Heart right ventricle (tissue), 16 donors: ENCODE results near the gene COL23A1. TPM values are rescaled to one million over a fixed set of nuclear protein-coding genes. Genes with fewer than 3 reads are reported as not detected.

ENCODE experiments used
- ATAC-seq, 8 donors: fragments of 200-7000 bp; cut with Tn5 transposase; one replicate each; pipeline ENCODE4 v1.9.1; 2020; ENCODE audit warnings: mild to moderate bottlenecking in 8 of 8, moderate library complexity in 8 of 8, moderate number of reproducible peaks in 1 of 8
- DNase-seq, 2 donors: peaks; one replicate each; pipeline ENCODE4 v3.0.0-alpha.2; 2020
- H3K27ac ChIP-seq, 10 donors: fragments of 200-600 bp; sonication (generic) in 2 of 10; one replicate each; pipeline versions ENCODE4 v1.5.0 to v1.8.0; 2020 to 2022; ENCODE audit warnings: mild to moderate bottlenecking in 3 of 10
- H3K27me3 ChIP-seq, 7 donors: fragments of 200-600 bp; one replicate each; pipeline ENCODE4 v1.8.0; 2021 to 2022; ENCODE audit warnings: mild to moderate bottlenecking in 2 of 7
- H3K36me3 ChIP-seq, 9 donors: fragments of 200-600 bp; sonication (generic) in 1 of 9; one replicate each; pipeline versions ENCODE4 v1.5.0 to v1.8.0; 2020 to 2022; ENCODE audit warnings: mild to moderate bottlenecking in 2 of 9
- H3K4me1 ChIP-seq, 9 donors: fragments of 200-600 bp; sonication (generic) in 1 of 9; one replicate each; pipeline versions ENCODE4 v1.5.0 to v1.8.0; 2020 to 2022; ENCODE audit warnings: mild to moderate bottlenecking in 4 of 9
- H3K4me3 ChIP-seq, 10 donors: fragments of 200-600 bp; sonication (generic) in 2 of 10; one replicate each; pipeline versions ENCODE4 v1.5.0 to v1.8.0; 2020 to 2022; ENCODE audit warnings: mild to moderate bottlenecking in 7 of 10, moderate library complexity in 2 of 10
- H3K9me3 ChIP-seq, 11 donors: fragments of 200-600 bp in 10 of 11; sonication (generic) in 2 of 11; one replicate each; pipeline versions ENCODE4 v1.5.0 to v1.8.0; 2013 to 2022; ENCODE audit warnings: mild to moderate bottlenecking in 2 of 11, control low read depth in 1 of 11, moderate library complexity in 1 of 11
- CTCF ChIP-seq, 9 donors: fragments of 200-600 bp; sonication (generic) in 2 of 9; IDR thresholded peaks; one replicate each; pipeline versions ENCODE4 v1.5.0 to v1.8.0; 2021 to 2022; ENCODE audit warnings: antibody characterized with exemption in 9 of 9, mild to moderate bottlenecking in 5 of 9, moderate library complexity in 1 of 9
- WGBS, 2 donors: extraction: QIAGEN DNeasy Blood & Tissue Kit; methylation state at CpG; one replicate each; pipeline ENCODE4 v1.1.7; 2013; ENCODE audit warnings: inconsistent platforms in 1 of 2; 5-methylcytosine and 5-hydroxymethylcytosine counted together
- intact Hi-C, 10 donors: fragments of 100-400 bp; cut with DNase I; formaldehyde crosslinking; loops; one replicate each; pipeline versions ENCODE4 v1.11.1 to v1.14.2; 2022
- polyA plus RNA-seq, 2 donors: library from polyadenylated mRNA; stranded (reverse); fragments of 200-250 nt; gene quantifications; one replicate each; pipeline ENCODE4 v1.2.3, GENCODE V29; 2013
- total RNA-seq, 10 donors: library from RNA; stranded (reverse); fragmentation: NEBNext Ultra II Directional in 3 of 10; extraction: Animal tissue kit (Norgen Biotek cat#: 25700) in 3 of 10; gene quantifications; one replicate each; pipeline versions ENCODE4 v1.2.1 to v1.2.4, GENCODE V29; 2021 to 2023
- donor health status: Arrhythmogenic right ventricular cardiomyopathy.
- donor health status: ischemic (EF 13 %, LVEDD 7.1; RV severe dilation, severe dysfunction).
- donor health status: healthy with polysubstance abuse.
- donor health status: DM: no; HTN: yes; CAD: no.
- donor health status: DM: no; HTN: no; CAD: no.
- donor health status: ischemic (EF 25% LVEDD 6.9; RV normal size, moderate dysfunction).
- donor health status: ischemic (EF 25% LVEDD 5.7; RV mildly dilated, moderate dysfunction).
- donor health status: healthy.
- donor health status: DM: yes; HTN: yes; CAD: no.
- donor health status: Ischemic cardiomyopathy.
- donor health status: ischemic (EF 35%, LVEDD 5.7; RV mildly dilated, moderate dysfunction).
- donor health status: nonischemic (EF 11% LVEDD 7.7; RV severe dilation, severe dysfunction).
- donor health status: DM: yes; HTN: yes; CAD: no.
- donor health status: PGD.
- donor health status: ischemic (EF 29% LVEDD 5.4; RV normal size, mild dysfunction).
- donor health status: nonischemic (EF 23%, LVEDD 6.1; RV moderate dilation, normal function).

The COL23A1 gene
- total and polyA plus RNA-seq, 12 donors: 8.9 to 29.0 (median 16.2) TPM

DNA sequence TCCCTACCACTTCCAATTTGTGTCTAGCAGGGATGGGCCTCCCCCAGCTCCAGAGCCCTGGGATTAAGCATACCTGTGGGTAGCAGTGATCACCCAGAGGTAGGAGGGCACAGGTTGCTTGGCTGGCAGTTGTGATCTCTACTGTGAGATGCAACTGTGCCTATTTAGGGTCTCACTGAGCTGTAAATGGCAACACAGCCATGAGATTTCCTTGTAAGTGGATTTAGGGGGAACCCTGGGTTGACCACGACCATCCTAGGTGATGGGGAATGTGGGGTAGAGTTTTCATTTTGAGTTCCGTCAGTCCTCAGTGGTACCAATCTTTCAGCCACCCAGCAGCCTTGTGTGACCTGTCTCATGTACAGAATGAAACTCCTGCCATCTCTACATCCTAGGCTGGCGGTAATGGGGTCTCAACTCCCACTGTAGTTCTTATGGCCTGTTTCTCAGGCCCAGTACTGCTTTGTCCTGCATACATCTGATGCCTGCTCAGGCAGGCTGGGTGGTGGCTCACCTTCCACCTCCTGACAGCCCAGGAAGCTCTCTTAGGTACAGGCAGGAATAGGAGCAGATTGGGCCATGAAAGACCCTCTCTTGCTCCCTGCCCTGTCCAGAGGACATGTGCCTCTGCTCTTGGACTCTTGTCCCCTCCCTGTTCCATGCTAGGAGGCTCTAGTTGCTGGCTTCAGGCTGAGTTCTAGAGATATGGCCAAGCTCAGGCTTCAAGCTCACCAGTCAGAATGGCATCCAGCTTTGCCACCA, 377.8 kb downstream of the COL23A1 start:
- 93 to 98% methylated on average over 3 of the region's 3 CpGs for WGBS, 2 donors
- no peak overlapping the region for H3K4me3 ChIP-seq
- DNase-seq (no peak), ATAC-seq (no peak)
- no peaks in the 10 kb centered on the region for H3K9me3 ChIP-seq
- no peak for TF ChIP-seq CTCF (IDR thresholded peaks at IDR 0.05)
- H3K4me1 ChIP-seq: peaks cover 2 to 33% (median 9%) of the 10 kb centered on the region in 9 donors
- no peak overlapping the region for H3K27ac ChIP-seq
- intact Hi-C loops: no loop called here
- peaks cover 4 to 100% (median 76%) of the 10 kb centered on the region in 9 donors for H3K36me3 ChIP-seq
- no peaks in the 10 kb centered on the region for H3K27me3 ChIP-seq

- 71 to 74% methylated on average over 8 of the region's 8 CpGs for WGBS, 2 donors
- intact Hi-C loops: no loop called here
- H3K27ac ChIP-seq: no peak overlapping the region
- no peaks in the 10 kb centered on the region for H3K9me3 ChIP-seq
- TF ChIP-seq CTCF (IDR thresholded peaks at IDR 0.05): no peak
- peaks cover 4 to 100% (median 82%) of the 10 kb centered on the region in 9 donors for H3K36me3 ChIP-seq
- no peak overlapping the region for H3K4me3 ChIP-seq
- peaks cover 11 to 44% (median 19%) of the 10 kb centered on the region in 9 donors for H3K4me1 ChIP-seq
- H3K27me3 ChIP-seq: no peaks in the 10 kb centered on the region
- DNase-seq (no peak), ATAC-seq (no peak)
Measured at GRCh38 chr5:178211095-178212048, 378.8 kb downstream of the COL23A1 start.

DNA sequence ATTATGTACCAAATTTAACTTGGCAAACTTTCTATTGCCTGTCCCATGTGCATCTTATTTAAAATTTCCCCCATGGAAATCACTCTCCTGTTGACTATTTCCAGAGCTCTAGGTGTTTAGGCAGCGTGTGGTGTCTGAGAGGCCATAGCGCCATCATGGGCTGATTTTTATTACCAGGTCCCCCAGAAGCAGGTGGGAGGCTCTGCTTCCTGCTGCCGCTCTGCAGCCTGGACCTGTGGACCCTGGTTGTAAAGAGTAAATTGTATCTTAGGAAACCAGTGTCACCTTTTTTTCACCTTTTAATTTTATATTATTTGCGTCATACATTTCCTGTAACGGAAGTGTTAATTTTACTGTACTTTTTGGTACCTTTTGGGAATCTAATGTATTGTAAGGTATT, 379.5 kb downstream of the COL23A1 start:
- peaks cover 4 to 100% (median 77%) of the 10 kb centered on the region in 9 donors for H3K36me3 ChIP-seq
- ATAC-seq (no peak), DNase-seq (no peak)
- peaks cover 13 to 48% (median 26%) of the 10 kb centered on the region in 9 donors for H3K4me1 ChIP-seq
- no peaks in the 10 kb centered on the region for H3K9me3 ChIP-seq
- intact Hi-C loops: no loop called here
- no peak for TF ChIP-seq CTCF (IDR thresholded peaks at IDR 0.05)
- no peak overlapping the region for H3K27ac ChIP-seq
- H3K4me3 ChIP-seq: no peak overlapping the region
- WGBS, 2 donors: 94% methylated on average over 5 of the region's 5 CpGs
- H3K27me3 ChIP-seq: no peaks in the 10 kb centered on the region

- intact Hi-C loops: no loop called here
- Histone ChIP-seq H3K9me3 (no peaks in the 10 kb centered on the region), H3K27ac (no peak overlapping the region), H3K4me1 (peaks cover 13 to 48% (median 29%) of the 10 kb centered on the region in 9 donors), H3K36me3 (peaks cover 4 to 97% (median 72%) of the 10 kb centered on the region in 9 donors), H3K4me3 (no peak overlapping the region), H3K27me3 (no peaks in the 10 kb centered on the region)
- ATAC-seq (no peak), DNase-seq (no peak)
- no peak for TF ChIP-seq CTCF (IDR thresholded peaks at IDR 0.05)
- 89 to 91% methylated on average over 18 of the region's 18 CpGs for WGBS, 2 donors
Measured at GRCh38 chr5:178210073-178210535, 380.1 kb downstream of the COL23A1 start.
